ENCODE data around the gene CLUH.

CLUH gene

GRCh38 chr17:2711608-2712299 is at the start of gene CLUH:
Gene CLUH (minus strand): TSS chr17:2711764. CDS start chr17:2711661, 103 bp downstream.
- DNase-seq = peak; percentile 97

GRCh38 chr17:2758870-2759269 is 47.3 kb upstream of the CLUH start:
- DNase-seq = no peak

GRCh38 chr17:2755891-2756724 is 44.5 kb upstream of the CLUH start:
- DNase-seq = no peak

GRCh38 chr17:2751491-2751890 is 39.9 kb upstream of the CLUH start:
- no peak for DNase-seq

GRCh38 chr17:2750721-2751120 is 39.2 kb upstream of the CLUH start:
- DNase-seq = no peak

- peak; percentile 57 for DNase-seq
Measured at GRCh38 chr17:2749784-2750181, 38.2 kb upstream of the CLUH start.

- DNase-seq = no peak
Measured at GRCh38 chr17:2749058-2749783, 37.7 kb upstream of the CLUH start, which contains the start of gene CCDC92B. Gene CCDC92B (minus strand): TSS chr17:2749652. CDS start chr17:2735145, 14,507 bp downstream.

GRCh38 chr17:2745317-2746037 is 33.9 kb upstream of the CLUH start:
- DNase-seq = no peak

GRCh38 chr17:2737693-2738092 is 26.1 kb upstream of the CLUH start:
- DNase-seq = no peak

- DNase-seq = no peak
Measured at GRCh38 chr17:2736956-2737355, 25.4 kb upstream of the CLUH start.

- no peak for DNase-seq
Measured at GRCh38 chr17:2735896-2736295, 24.3 kb upstream of the CLUH start.

GRCh38 chr17:2734939-2735338 is 23.4 kb upstream of the CLUH start:
- DNase-seq = no peak

- DNase-seq = no peak
Measured at GRCh38 chr17:2731807-2732206, 20.2 kb upstream of the CLUH start.

- DNase-seq = no peak
Measured at GRCh38 chr17:2730764-2731353, 19.3 kb upstream of the CLUH start.

- DNase-seq = peak; percentile 8
Measured at GRCh38 chr17:2724784-2725164, 13.2 kb upstream of the CLUH start.

GRCh38 chr17:2723997-2724783 is 12.6 kb upstream of the CLUH start:
- DNase-seq = no peak

- no peak for DNase-seq
Measured at GRCh38 chr17:2723505-2723996, 12.0 kb upstream of the CLUH start.

- DNase-seq = no peak
Measured at GRCh38 chr17:2722611-2723010, 11.0 kb upstream of the CLUH start.

- no peak for DNase-seq
Measured at GRCh38 chr17:2721603-2722002, 10.0 kb upstream of the CLUH start.

GRCh38 chr17:2719861-2720260 is 8.3 kb upstream of the CLUH start:
- no peak for DNase-seq

- DNase-seq = no peak
Measured at GRCh38 chr17:2718150-2718938, 6.8 kb upstream of the CLUH start.

Measured in CD4-positive, alpha-beta T cell treated with Interleukin-4 for 4 hours (primary cell).